ENCODE data around the gene ACVR2B.

The ACVR2B gene

DNA sequence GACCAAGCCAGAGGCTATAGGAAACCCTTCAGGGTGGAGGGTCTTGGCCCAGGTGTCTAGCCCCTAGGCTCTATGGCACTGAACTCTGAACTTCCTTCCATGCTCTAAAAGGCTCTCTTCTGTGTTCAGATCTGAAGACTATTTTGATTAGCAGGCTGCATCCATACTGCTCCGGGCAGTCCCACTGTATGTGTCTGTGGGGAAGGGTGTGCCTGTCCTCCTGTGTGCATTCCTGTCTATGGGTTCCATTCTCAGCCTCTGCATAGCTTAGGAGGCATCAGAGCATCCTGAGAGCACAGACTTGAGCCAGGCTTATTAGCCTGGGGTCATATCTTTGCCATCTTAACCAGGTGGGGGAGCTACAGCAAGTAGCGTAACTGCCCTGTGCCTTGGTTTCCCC lies 80.5 kb downstream of the ACVR2B start:
- no peak for DNase-seq

DNA sequence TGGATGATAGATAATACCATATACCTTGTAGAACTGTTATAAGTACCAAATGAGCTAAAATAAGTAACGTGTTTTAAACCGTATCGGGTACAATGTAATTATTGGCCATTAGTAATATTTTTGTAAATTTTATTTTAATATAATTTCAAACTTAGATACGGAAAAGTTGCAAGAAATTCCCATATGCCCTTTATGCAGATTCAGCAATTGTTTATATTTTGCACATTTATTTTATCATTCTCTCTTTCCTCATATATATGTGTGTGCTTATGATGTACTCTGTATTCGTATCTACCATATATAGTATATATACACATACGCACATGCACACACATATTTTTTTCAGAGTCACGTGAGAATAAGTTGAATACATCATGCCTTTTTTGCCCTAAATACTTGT lies 80.9 kb downstream of the ACVR2B start:
- no peak for DNase-seq

- DNase-seq, result no peak
Measured at GRCh38 chr3:38536671-38537070, 83.0 kb downstream of the ACVR2B start.

DNA sequence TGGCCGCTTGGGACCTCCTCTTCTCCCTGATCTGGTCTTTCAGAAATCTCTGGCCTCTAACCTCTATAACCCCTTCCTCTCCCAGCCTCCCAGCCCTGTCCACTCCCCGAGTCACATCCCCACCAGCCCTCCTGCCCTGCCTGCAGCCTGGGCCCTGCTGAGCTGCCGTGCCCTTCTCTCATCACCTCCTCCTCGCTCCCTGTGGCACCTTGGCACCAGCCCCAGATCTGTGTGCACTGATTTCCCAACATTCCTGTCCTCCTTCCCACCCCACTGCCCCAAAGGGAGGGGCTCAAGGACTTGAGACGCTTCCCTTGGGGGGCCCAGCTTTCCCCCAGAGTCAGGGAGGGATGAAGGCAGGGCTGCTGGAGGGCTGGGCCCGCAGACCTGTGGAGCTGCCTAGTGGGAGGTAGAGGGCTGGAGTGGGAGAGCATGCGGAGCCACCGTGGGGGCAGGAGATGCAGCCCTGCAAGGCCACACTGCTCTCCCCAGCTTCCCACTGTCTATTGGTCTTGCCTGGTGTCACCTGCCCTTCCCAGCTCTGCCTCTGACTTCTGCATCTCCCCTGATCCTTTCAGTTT lies 85.2 kb downstream of the ACVR2B start:
- DNase-seq, result no peak

DNA sequence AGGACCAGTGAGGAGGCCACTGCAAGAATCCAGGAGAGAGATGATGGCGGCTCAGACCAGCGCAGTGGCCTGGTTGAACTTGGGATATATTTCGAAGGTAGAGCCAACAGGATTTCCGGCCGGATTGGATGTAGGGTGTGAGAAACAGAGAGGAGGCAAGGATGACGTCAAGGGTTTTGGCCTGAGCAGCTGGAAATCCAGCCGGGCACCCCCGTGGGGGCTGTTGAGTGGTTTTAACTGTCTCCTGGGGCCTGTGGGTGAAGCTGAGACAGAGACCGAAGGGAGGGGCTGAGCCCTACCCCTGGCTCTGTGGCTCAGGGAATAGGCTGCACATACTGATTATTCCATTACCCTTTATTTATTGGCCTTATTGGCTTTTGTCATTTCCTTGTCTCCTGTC lies 88.1 kb downstream of the ACVR2B start:
- DNase-seq, result no peak

All from NCI-H510A (cell line).